Astrocyte of the spinal cord (primary cell): ENCODE results near the gene BRIP1.

Source experiments
- DNase-seq: peaks from one replicate; pipeline ENCODE4 v3.0.0; 2011; ENCODE audit warnings: low read depth, low spot score
- H3K4me3 ChIP-seq: 2 replicates; pipeline ENCODE4 v1.5.1; 2011; ENCODE audit warnings: low read depth, mild to moderate bottlenecking, low read length, moderate library complexity
- CTCF ChIP-seq: IDR thresholded peaks from 2 replicates; pipeline ENCODE4 v1.5.1; 2012; ENCODE audit warnings: low read depth, mild to moderate bottlenecking, low read length, inconsistent platforms
- in situ Hi-C: cut with HindIII; loops from 2 replicates; pipeline ENCODE4 v1.10.0; 2017; ENCODE audit warnings: low sequenced_read_pairs

Gene BRIP1

GRCh38 chr17:61648587-61648986 is 214.7 kb downstream of the BRIP1 start:
- no peak for DNase-seq
- no peak for TF ChIP-seq CTCF
- no peak overlapping the region for H3K4me3 ChIP-seq
- in situ Hi-C loops, result no loop called here

GRCh38 chr17:61647047-61647446 is 216.3 kb downstream of the BRIP1 start:
- no peak overlapping the region for H3K4me3 ChIP-seq
- DNase-seq, result peak; percentile 37
- in situ Hi-C loops, result no loop called here
- no peak for TF ChIP-seq CTCF

GRCh38 chr17:61646482-61646881 is 216.8 kb downstream of the BRIP1 start:
- H3K4me3 ChIP-seq, result no peak overlapping the region
- no peak for TF ChIP-seq CTCF
- DNase-seq, result no peak
- in situ Hi-C loops, result no loop called here

- TF ChIP-seq CTCF, result no peak
- no peak overlapping the region for H3K4me3 ChIP-seq
- in situ Hi-C loops, result no loop called here
- no peak for DNase-seq
Observed at GRCh38 chr17:61645920-61646319, 217.4 kb downstream of the BRIP1 start.

GRCh38 chr17:61644800-61645774 is 218.2 kb downstream of the BRIP1 start:
- no peak for DNase-seq
- TF ChIP-seq CTCF, result no peak
- in situ Hi-C loops, result no loop called here
- no peak overlapping the region for H3K4me3 ChIP-seq

GRCh38 chr17:61642768-61643167 is 220.6 kb downstream of the BRIP1 start:
- TF ChIP-seq CTCF, result no peak
- in situ Hi-C loops, result no loop called here
- no peak for DNase-seq
- no peak overlapping the region for H3K4me3 ChIP-seq
